ENCODE results near the gene LRRC47. TPM values are rescaled to one million over a fixed set of nuclear protein-coding genes. Genes with fewer than 3 reads are reported as not detected.
A peak's percentile ranks its signal among the peaks of the same experiment; 100 is the strongest.
"Not testable (repeated sequence)": the region's sequence is repeated elsewhere in the genome, so short reads cannot be mapped to it uniquely, and the experiment has no call there.

LRRC47 gene
- polyA plus RNA-seq, 6 donors from 2014 or later = 13.6 to 30.8 (median 26.9) TPM

- no peak overlapping the region for H3K27ac Mint-ChIP-seq
- no peak overlapping the region for H3K4me3 Mint-ChIP-seq
- no peak for DNase-seq
- H3K4me1 Mint-ChIP-seq = no peaks in the 10 kb centered on the region
- H3K9me3 Mint-ChIP-seq = peaks cover 0 to 6% (median 4%) of the 10 kb centered on the region in 7 donors
- peaks cover 0 to 8% of the 10 kb centered on the region in 2 donors for H3K36me3 Mint-ChIP-seq
- peaks cover 0 to 26% (median 22%) of the 10 kb centered on the region in 3 donors for H3K27me3 Mint-ChIP-seq
- ATAC-seq (ENCODE audit: low read depth in 2 of 2) = no peak
These were observed 13.4 kb upstream of the LRRC47 start for GRCh38 chr1:3809680-3810079.

GRCh38 chr1:3807769-3808168, 11.5 kb upstream of the LRRC47 start:
- DNase-seq = no peak
- Mint-ChIP-seq H3K4me1 (no peaks in the 10 kb centered on the region), H3K27me3 (peaks cover 2 to 41% (median 39%) of the 10 kb centered on the region in 3 donors), H3K27ac (no peak overlapping the region), H3K4me3 (no peak overlapping the region), H3K36me3 (peaks cover 0 to 8% of the 10 kb centered on the region in 2 donors), H3K9me3 (peaks cover 0 to 6% (median 4%) of the 10 kb centered on the region in 7 donors)
- no peak for ATAC-seq (ENCODE audit: low read depth in 2 of 2)

- ATAC-seq (ENCODE audit: low read depth in 2 of 2) = no peak
- H3K27ac Mint-ChIP-seq = peak overlapping the region in 1 of 6 donors; percentile 30
- peaks cover 3 to 5% (median 5%) of the 10 kb centered on the region in 3 donors for H3K4me1 Mint-ChIP-seq
- H3K9me3 Mint-ChIP-seq = peaks cover 0 to 6% (median 4%) of the 10 kb centered on the region in 7 donors
- H3K27me3 Mint-ChIP-seq = peaks cover 19 to 47% (median 47%) of the 10 kb centered on the region in 3 donors
- H3K4me3 Mint-ChIP-seq = no peak overlapping the region
- DNase-seq = no peak
- peaks cover 0 to 8% of the 10 kb centered on the region in 2 donors for H3K36me3 Mint-ChIP-seq
These were observed 8.7 kb upstream of the LRRC47 start for GRCh38 chr1:3805038-3805437.

GRCh38 chr1:3804627-3804944, 8.3 kb upstream of the LRRC47 start:
- H3K4me3 Mint-ChIP-seq; H3K36me3 Mint-ChIP-seq; H3K27ac Mint-ChIP-seq; DNase-seq; H3K4me1 Mint-ChIP-seq; H3K9me3 Mint-ChIP-seq; ATAC-seq (ENCODE audit: low read depth in 2 of 2): not testable (repeated sequence)
- peaks cover 19 to 52% (median 51%) of the 10 kb centered on the region in 3 donors for H3K27me3 Mint-ChIP-seq

GRCh38 chr1:3803905-3804626, 7.8 kb upstream of the LRRC47 start:
- Mint-ChIP-seq H3K4me1 (peaks cover 3 to 5% (median 5%) of the 10 kb centered on the region in 3 donors), H3K4me3 (no peak overlapping the region), H3K9me3 (peaks cover 0 to 6% (median 4%) of the 10 kb centered on the region in 7 donors), H3K36me3 (peaks cover 0 to 8% of the 10 kb centered on the region in 2 donors), H3K27ac (no peak overlapping the region), H3K27me3 (peaks cover 19 to 56% (median 53%) of the 10 kb centered on the region in 3 donors)
- ATAC-seq (ENCODE audit: low read depth in 2 of 2) (no peak), DNase-seq (no peak)

- H3K4me1 Mint-ChIP-seq = peaks cover 12 to 15% (median 15%) of the 10 kb centered on the region in 3 donors
- not testable (repeated sequence) for H3K9me3 Mint-ChIP-seq; H3K36me3 Mint-ChIP-seq; H3K27ac Mint-ChIP-seq; DNase-seq; ATAC-seq (ENCODE audit: low read depth in 2 of 2)
- H3K27me3 Mint-ChIP-seq = peaks cover 22 to 45% (median 38%) of the 10 kb centered on the region in 3 donors
- H3K4me3 Mint-ChIP-seq = peak overlapping the region in 1 of 8 donors; percentile 62
These were observed 4.5 kb upstream of the LRRC47 start for GRCh38 chr1:3800795-3801194.

- no peaks in the 10 kb centered on the region for H3K36me3 Mint-ChIP-seq
- H3K27me3 Mint-ChIP-seq = peaks cover 22 to 39% (median 31%) of the 10 kb centered on the region in 3 donors
- H3K9me3 Mint-ChIP-seq = peaks cover 0 to 2% (median 0%) of the 10 kb centered on the region in 7 donors
- H3K27ac Mint-ChIP-seq = no peak overlapping the region
- no peak for DNase-seq
- no peak for ATAC-seq (ENCODE audit: low read depth in 2 of 2)
- H3K4me3 Mint-ChIP-seq = peak overlapping the region in 2 of 8 donors; percentile 20 to 70
- H3K4me1 Mint-ChIP-seq = peaks cover 16 to 21% (median 19%) of the 10 kb centered on the region in 3 donors
These were observed 3.8 kb upstream of the LRRC47 start for GRCh38 chr1:3799976-3800685.

GRCh38 chr1:3795453-3796214, 664 bp downstream of the LRRC47 start:
- DNase-seq (no peak), ATAC-seq (ENCODE audit: low read depth in 2 of 2) (no peak)
- H3K36me3 Mint-ChIP-seq = no peaks in the 10 kb centered on the region
- H3K27ac Mint-ChIP-seq = peak overlapping the region in 3 of 6 donors; percentile 77 to 84 (median 81)
- H3K27me3 Mint-ChIP-seq = peaks cover 3 to 9% (median 8%) of the 10 kb centered on the region in 3 donors
- peak overlapping the region; percentile 76 to 92 (median 89) for H3K4me3 Mint-ChIP-seq
- H3K9me3 Mint-ChIP-seq = peaks cover 0 to 2% (median 0%) of the 10 kb centered on the region in 7 donors
- peaks cover 28 to 47% (median 42%) of the 10 kb centered on the region in 3 donors for H3K4me1 Mint-ChIP-seq

- H3K4me1 Mint-ChIP-seq = peaks cover 23 to 46% (median 32%) of the 10 kb centered on the region in 3 donors
- no peaks in the 10 kb centered on the region for H3K36me3 Mint-ChIP-seq
- ATAC-seq (ENCODE audit: low read depth in 2 of 2) = no peak
- no peaks in the 10 kb centered on the region for H3K27me3 Mint-ChIP-seq
- no peak overlapping the region for H3K27ac Mint-ChIP-seq
- no peak for DNase-seq
- H3K4me3 Mint-ChIP-seq = no peak overlapping the region
- H3K9me3 Mint-ChIP-seq = no peaks in the 10 kb centered on the region
These were observed 5.3 kb downstream of the LRRC47 start for GRCh38 chr1:3790952-3791351.

GRCh38 chr1:3790500-3790923, 5.8 kb downstream of the LRRC47 start:
- H3K9me3 Mint-ChIP-seq = no peaks in the 10 kb centered on the region
- ATAC-seq (ENCODE audit: low read depth in 2 of 2) (no peak), DNase-seq (no peak)
- peaks cover 23 to 45% (median 30%) of the 10 kb centered on the region in 3 donors for H3K4me1 Mint-ChIP-seq
- H3K36me3 Mint-ChIP-seq = no peaks in the 10 kb centered on the region
- H3K4me3 Mint-ChIP-seq = no peak overlapping the region
- no peaks in the 10 kb centered on the region for H3K27me3 Mint-ChIP-seq
- no peak overlapping the region for H3K27ac Mint-ChIP-seq

GRCh38 chr1:3789421-3790300, 6.6 kb downstream of the LRRC47 start:
- Mint-ChIP-seq H3K36me3 (no peaks in the 10 kb centered on the region), H3K27ac (no peak overlapping the region)
- DNase-seq = no peak

GRCh38 chr1:3788756-3789420, 7.4 kb downstream of the LRRC47 start:
- Mint-ChIP-seq H3K36me3 (no peaks in the 10 kb centered on the region), H3K27ac (peak overlapping the region in 2 of 6 donors; percentile 22 to 74), H3K4me1 (peaks cover 14 to 31% (median 24%) of the 10 kb centered on the region in 3 donors), H3K27me3 (no peaks in the 10 kb centered on the region), H3K9me3 (no peaks in the 10 kb centered on the region), H3K4me3 (peak overlapping the region in 1 of 8 donors; percentile 47)
- DNase-seq = no peak
- no peak for ATAC-seq (ENCODE audit: low read depth in 2 of 2)

More at GRCh38 chr1:3789421-3790300, 6.6 kb downstream of the LRRC47 start:
- Mint-ChIP-seq H3K4me3 (no peak overlapping the region), H3K4me1 (peaks cover 17 to 37% (median 26%) of the 10 kb centered on the region in 3 donors), H3K27me3 (no peaks in the 10 kb centered on the region), H3K9me3 (no peaks in the 10 kb centered on the region)
- no peak for ATAC-seq (ENCODE audit: low read depth in 2 of 2)

All from naive B cell (primary cell).